Upper lobe of left lung (tissue), 6 donors: ENCODE data around the gene MTA2. TPM values are rescaled to one million over a fixed set of nuclear protein-coding genes. Genes with fewer than 3 reads are reported as not detected.
A peak's percentile ranks its signal among the peaks of the same experiment; 100 is the strongest.

Experiments
- ATAC-seq, 2 donors: fragments of 200-7000 bp; cut with Tn5 transposase; one replicate each; pipeline ENCODE4 v1.9.1; 2022; ENCODE audit warnings: mild to moderate bottlenecking in 2 of 2, moderate library complexity in 2 of 2; ENCODE audit not compliant: low FRiP score in 2 of 2
- DNase-seq, 2 donors: peaks; one replicate each; pipeline ENCODE4 v3.0.0-alpha.2; 2019 to 2020
- H3K27ac ChIP-seq, 4 donors: fragments of 200-600 bp; sonication (generic); one replicate each; pipeline ENCODE4 v1.5.1; 2016 to 2019
- H3K27me3 ChIP-seq, 4 donors: fragments of 200-600 bp; sonication (generic); one replicate each; pipeline ENCODE4 v1.5.1; 2017 to 2019
- H3K36me3 ChIP-seq, 4 donors: fragments of 200-600 bp; sonication (generic); one replicate each; pipeline ENCODE4 v1.5.1; 2016 to 2019
- H3K4me1 ChIP-seq, 4 donors: fragments of 200-600 bp; sonication (generic); one replicate each; pipeline ENCODE4 v1.5.1; 2018 to 2019
- H3K4me3 ChIP-seq, 4 donors: fragments of 200-600 bp; sonication (generic); one replicate each; pipeline ENCODE4 v1.5.1; 2017 to 2019; ENCODE audit warnings: mild to moderate bottlenecking in 2 of 4, moderate library complexity in 1 of 4
- H3K9me3 ChIP-seq, 4 donors: fragments of 200-600 bp; sonication (generic); one replicate each; pipeline ENCODE4 v1.5.1; 2018 to 2019
- CTCF ChIP-seq, 6 experiments: fragments of 450-650 bp in 4 of 6; fragments of 200-600 bp in 2 of 6; sonication (generic) in 2 of 6; IDR thresholded peaks; one replicate each; pipeline ENCODE4 v1.5.1; 2016 to 2019; ENCODE audit warnings: antibody characterized with exemption in 6 of 6
- EP300 ChIP-seq, 4 donors: sonication (generic); formaldehyde crosslinking; IDR thresholded peaks; one replicate each; pipeline ENCODE4 v1.5.1; 2017; ENCODE audit warnings: antibody characterized with exemption in 4 of 4, control low read depth in 2 of 4
- POLR2A ChIP-seq, 4 donors: fragments of 450-650 bp; IDR thresholded peaks; one replicate each; pipeline ENCODE4 v1.5.1; 2016 to 2017; ENCODE audit warnings: antibody characterized with exemption in 4 of 4, mild to moderate bottlenecking in 2 of 4
- POLR2AphosphoS5 ChIP-seq, 2 donors: sonication (generic); formaldehyde crosslinking; IDR thresholded peaks; one replicate each; pipeline ENCODE4 v1.5.1; 2017; ENCODE audit warnings: antibody characterized with exemption in 2 of 2
- WGBS, 2 donors: methylation state at CpG; one replicate each; pipeline ENCODE4 v1.1.5; 2017 to 2018; 5-methylcytosine and 5-hydroxymethylcytosine counted together
- total RNA-seq, 6 donors: library from RNA; depleted of rRNA in 4 of 6; stranded (reverse); fragments of >200 nt in 4 of 6; gene quantifications; one replicate each; pipeline versions ENCODE4 v1.1.0 to v1.2.1, GENCODE V29; 2016 to 2021
- donor health status: DM: no; HTN: no; CAD: no; lungs with moderate emphysema.
- donor health status: DM: no; HTN: yes; CAD: no; lungs with severe emphysema.

Gene MTA2
- total RNA-seq, 6 donors from 2014 or later: 57.6 to 88.0 (median 69.8) TPM

GRCh38 chr11:62614275-62614674 is 12.6 kb upstream of the MTA2 start:
- Histone ChIP-seq H3K9me3 (no peaks in the 10 kb centered on the region), H3K4me3 (no peak overlapping the region), H3K36me3 (peaks cover 3 to 45% (median 15%) of the 10 kb centered on the region in 4 donors), H3K4me1 (peaks cover 17 to 26% (median 20%) of the 10 kb centered on the region in 4 donors), H3K27ac (peak overlapping the region in 3 of 4 donors; percentile 95 to 99 (median 99)), H3K27me3 (no peaks in the 10 kb centered on the region)
- TF ChIP-seq POLR2AphosphoS5 (IDR thresholded peaks at IDR 0.05): no peak
- no peak for TF ChIP-seq EP300 (IDR thresholded peaks at IDR 0.05)
- TF ChIP-seq CTCF (IDR thresholded peaks at IDR 0.05): no peak
- TF ChIP-seq POLR2A (IDR thresholded peaks at IDR 0.05): no peak
- no peak for ATAC-seq
- WGBS, 2 donors: 82 to 84% methylated on average over 7 to 8 of the region's 8 CpGs
- no peak for DNase-seq

DNA sequence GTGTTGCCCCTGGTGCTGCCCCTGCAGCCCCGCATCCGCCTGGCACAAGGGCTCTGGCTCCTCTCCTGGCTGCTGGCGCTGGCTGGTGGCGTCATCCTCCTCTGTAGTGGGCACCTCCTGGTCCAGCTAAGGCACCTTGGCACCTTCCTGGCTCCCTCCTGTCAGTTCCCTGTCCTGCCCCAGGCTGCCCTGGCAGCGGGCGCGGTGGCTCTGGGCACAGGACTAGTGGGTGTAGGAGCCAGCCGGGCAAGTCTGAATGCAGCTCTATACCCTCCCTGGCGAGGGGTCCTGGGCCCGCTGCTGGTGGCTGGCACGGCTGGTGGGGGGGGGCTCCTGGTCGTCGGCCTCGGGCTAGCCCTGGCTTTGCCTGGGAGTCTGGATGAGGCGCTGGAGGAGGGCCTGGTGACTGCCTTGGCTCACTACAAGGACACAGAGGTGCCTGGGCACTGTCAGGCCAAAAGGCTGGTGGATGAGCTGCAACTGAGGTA is 11.7 kb upstream of the MTA2 start:
- no peak for TF ChIP-seq POLR2A (IDR thresholded peaks at IDR 0.05)
- TF ChIP-seq POLR2AphosphoS5 (IDR thresholded peaks at IDR 0.05): no peak
- TF ChIP-seq CTCF (IDR thresholded peaks at IDR 0.05): no peak
- TF ChIP-seq EP300 (IDR thresholded peaks at IDR 0.05): no peak
- ATAC-seq: peak in 1 of 2 donors; percentile 2

DNA sequence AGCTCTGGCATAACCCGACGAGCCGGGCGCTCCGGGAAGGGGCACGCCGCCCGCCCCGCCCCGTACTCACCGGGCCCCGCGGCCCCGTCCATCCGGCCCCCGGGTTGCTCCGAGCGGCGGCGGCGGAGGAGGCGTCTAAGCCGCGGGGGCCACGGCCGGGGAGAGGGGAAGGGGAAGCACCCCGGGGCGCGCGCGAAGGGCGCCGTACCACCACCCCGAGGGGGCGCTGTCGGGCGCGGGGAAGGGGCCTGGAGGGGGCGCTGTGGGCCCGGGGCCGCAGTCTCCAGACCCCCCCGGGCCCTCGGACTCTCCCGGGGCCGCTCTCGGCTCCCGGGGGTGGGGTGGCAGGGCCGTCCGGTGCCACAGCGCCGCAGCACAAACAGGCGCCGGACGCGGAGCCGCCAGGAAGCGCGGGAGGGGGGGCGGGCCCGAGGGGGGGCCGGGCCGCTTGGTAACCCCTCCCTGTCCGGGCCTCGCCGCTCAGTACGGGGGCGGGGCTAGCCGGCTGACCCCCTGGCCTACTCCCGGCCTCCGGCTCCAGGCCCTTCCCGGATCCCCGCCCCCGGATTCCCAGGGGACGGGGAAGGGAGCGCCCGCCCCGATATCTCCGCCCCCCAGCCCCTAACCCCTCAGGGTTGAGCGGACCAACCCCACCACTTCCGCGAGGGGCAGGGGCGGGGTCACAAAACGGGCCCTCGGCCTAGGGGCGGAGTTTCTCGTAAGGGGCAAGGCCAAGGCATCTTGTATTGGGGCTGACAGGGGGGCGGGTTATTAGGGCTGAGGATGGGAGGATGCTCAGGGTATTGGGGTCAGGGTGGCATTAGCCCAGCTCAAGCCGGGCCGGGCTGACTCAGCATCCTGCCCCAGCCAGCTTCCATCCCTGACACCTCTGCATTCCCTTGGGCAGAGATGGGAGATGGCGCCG is 11.0 kb upstream of the MTA2 start, which contains the start of the genes EML3 and ROM1:
TSS of gene EML3 (minus strand) at position 410 of the 925 bp plus-strand sequence. CDS start at position 92, 318 bp downstream.
TSS of gene ROM1 (plus strand) at position 892 of the 925 bp plus-strand sequence. CDS start at position 917, 25 bp downstream.
- Histone ChIP-seq H3K4me1 (peaks cover 20 to 32% (median 21%) of the 10 kb centered on the region in 4 donors), H3K27me3 (no peaks in the 10 kb centered on the region), H3K4me3 (peak within 1 kb of the TSS; percentile 66 to 95 (median 78)), H3K9me3 (no peaks in the 10 kb centered on the region), H3K36me3 (peaks cover 3 to 61% (median 23%) of the 10 kb centered on the region in 4 donors), H3K27ac (peak within 1 kb of the TSS; percentile 95 to 99 (median 98))
- TF ChIP-seq POLR2AphosphoS5 (IDR thresholded peaks at IDR 0.05) (peak; percentile 4 to 29), EP300 (IDR thresholded peaks at IDR 0.05) (no peak), CTCF (IDR thresholded peaks at IDR 0.05) (peak; percentile 94 to 99 (median 96)), POLR2A (IDR thresholded peaks at IDR 0.05) (peak in 1 of 4 donors; percentile 33)
- WGBS, 2 donors: 6 to 7% methylated on average over 5 to 23 of the region's 91 CpGs
- DNase-seq: peak; percentile 90 to 97
- peak; percentile 89 to 94 for ATAC-seq

More for the DNA sequence above, 11.7 kb upstream of the MTA2 start:
- peaks cover 17 to 27% (median 20%) of the 10 kb centered on the region in 4 donors for H3K4me1 ChIP-seq
- 40% methylated on average over 2 of the region's 15 CpGs; no CpG with 5 or more reads in 1 of the 2 donors for WGBS, 2 donors
- peaks cover 3 to 55% (median 19%) of the 10 kb centered on the region in 4 donors for H3K36me3 ChIP-seq
- peak overlapping the region in 3 of 4 donors; percentile 66 to 95 (median 76) for H3K4me3 ChIP-seq
- H3K27me3 ChIP-seq: no peaks in the 10 kb centered on the region
- peak overlapping the region; percentile 95 to 99 (median 98) for H3K27ac ChIP-seq
- H3K9me3 ChIP-seq: no peaks in the 10 kb centered on the region
- peak in 1 of 2 donors; percentile 88 for DNase-seq

DNA sequence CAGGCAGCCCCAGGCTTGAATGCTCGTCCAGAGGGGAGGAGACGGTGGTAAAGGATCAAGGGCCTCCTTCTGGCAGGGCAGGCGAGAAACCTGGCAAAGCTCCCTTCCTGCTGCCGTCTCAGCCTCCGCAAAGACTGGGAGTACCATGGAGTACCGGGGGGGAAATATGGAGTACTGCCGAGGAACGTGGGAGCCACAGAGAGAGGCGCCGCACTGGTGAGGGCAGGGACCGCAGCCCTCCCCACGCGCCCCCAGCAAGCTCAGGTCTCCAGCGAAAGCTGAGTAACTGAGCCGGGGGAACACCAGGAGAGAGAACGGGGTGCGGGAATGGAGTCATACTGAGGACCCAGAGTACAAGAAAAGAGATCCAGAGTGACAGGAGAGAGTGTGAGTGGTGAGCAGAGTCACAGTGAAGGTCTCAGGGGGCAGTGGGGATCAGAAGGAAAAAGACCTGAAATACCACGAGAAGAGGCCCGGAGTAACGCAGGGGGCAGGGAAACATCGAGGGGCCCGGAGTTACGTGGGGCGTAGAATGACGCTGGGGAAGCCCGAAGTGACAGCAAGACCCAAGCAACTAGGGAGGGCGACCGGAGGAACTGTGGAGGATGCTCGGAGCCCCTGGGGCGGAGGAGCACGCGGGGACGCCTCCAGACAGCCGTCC is 10.2 kb upstream of the MTA2 start:
- Histone ChIP-seq H3K27me3 (no peaks in the 10 kb centered on the region), H3K9me3 (no peaks in the 10 kb centered on the region), H3K36me3 (peaks cover 6 to 61% (median 25%) of the 10 kb centered on the region in 4 donors), H3K4me3 (peak overlapping the region; percentile 66 to 95 (median 78)), H3K4me1 (peaks cover 20 to 32% (median 21%) of the 10 kb centered on the region in 4 donors), H3K27ac (peak overlapping the region; percentile 95 to 99 (median 98))
- peak; percentile 15 to 20 for ATAC-seq
- TF ChIP-seq POLR2AphosphoS5 (IDR thresholded peaks at IDR 0.05): peak; percentile 9 to 23
- TF ChIP-seq POLR2A (IDR thresholded peaks at IDR 0.05): no peak
- TF ChIP-seq EP300 (IDR thresholded peaks at IDR 0.05): no peak
- TF ChIP-seq CTCF (IDR thresholded peaks at IDR 0.05): peak in 1 of 6 experiments; percentile 58
- WGBS, 2 donors: 1% methylated on average over 26 to 34 of the region's 34 CpGs
- peak; percentile 53 to 79 for DNase-seq
